ENCODE measurements around the gene KCNJ15.
A peak's percentile ranks its signal among the peaks of the same experiment; 100 is the strongest.
"Not testable (repeated sequence)": the region's sequence is repeated elsewhere in the genome, so short reads cannot be mapped to it uniquely, and the experiment has no call there.

The KCNJ15 gene

GRCh38 chr21:38256599-38257302, at the start of gene KCNJ15:
Gene KCNJ15 (plus strand): TSS chr21:38256991. CDS start chr21:38299262, 42,271 bp downstream.
- no peak for DNase-seq (ENCODE audit: low read depth)

DNA sequence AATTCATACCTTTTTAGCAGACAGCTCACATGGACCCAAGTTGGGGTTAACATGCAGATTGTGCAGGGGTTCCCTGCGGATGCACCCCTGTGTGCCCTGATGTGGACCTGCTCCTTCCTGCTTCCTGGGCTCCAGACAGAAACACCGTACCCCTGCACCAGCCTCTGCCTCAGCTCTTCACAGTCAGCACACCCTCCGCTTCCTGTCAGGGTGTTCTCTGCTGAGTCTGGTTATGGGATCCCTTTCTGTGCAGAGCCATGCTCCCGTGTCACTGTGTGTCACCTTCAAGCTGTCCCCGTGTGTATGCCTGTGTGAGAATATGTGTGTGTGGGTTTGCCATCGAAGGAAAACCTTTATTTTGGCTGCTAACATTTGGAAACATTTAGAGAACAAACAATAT, 48.7 kb upstream of the KCNJ15 start:
- DNase-seq (ENCODE audit: low read depth) = no peak

- DNase-seq (ENCODE audit: low read depth) = no peak
Measured at GRCh38 chr21:38211321-38211720, 45.5 kb upstream of the KCNJ15 start.

DNA sequence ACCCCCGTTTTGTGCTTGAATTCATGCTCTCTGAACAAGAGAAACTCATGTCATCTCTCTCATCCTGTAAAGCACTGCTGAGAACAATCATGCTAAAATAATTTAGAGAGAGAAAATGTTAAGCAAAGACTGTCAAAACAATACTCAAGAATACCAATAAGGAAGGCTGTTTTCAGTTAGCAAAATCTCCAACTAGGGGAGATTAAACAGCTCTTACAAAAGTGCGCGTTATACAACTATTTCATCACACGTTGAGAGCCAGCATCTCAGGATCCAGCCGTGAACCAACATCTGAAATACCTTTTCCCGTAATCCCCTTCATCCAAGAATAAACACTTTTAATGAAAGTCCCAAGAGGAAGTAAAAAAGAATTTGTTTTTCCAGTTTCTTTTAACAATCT, 44.1 kb upstream of the KCNJ15 start:
- no peak for DNase-seq (ENCODE audit: low read depth)

GRCh38 chr21:38219049-38219628, 37.7 kb upstream of the KCNJ15 start:
- DNase-seq (ENCODE audit: low read depth) = peak; percentile 73

- DNase-seq (ENCODE audit: low read depth) = no peak
Measured at GRCh38 chr21:38220270-38220737, 36.5 kb upstream of the KCNJ15 start.

DNA sequence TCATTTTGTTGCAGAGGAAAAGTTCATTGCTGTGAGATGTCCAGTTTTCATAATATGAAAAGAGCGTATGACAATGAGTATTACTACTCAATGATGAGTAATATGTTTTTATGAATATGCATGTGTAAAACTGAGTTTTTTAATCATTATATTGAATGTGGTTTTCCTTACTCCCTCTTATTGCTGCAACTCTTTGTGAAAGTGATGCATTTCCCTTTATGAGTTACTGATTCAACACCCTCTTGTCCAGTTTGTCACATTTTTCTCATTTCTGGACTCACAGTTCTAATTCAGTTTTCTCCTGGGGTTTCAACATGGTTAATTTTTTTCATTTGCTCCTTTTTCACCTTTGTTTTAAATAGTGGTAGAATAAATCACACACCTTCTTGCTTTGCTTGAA, 35.2 kb upstream of the KCNJ15 start:
- peak; percentile 85 for DNase-seq (ENCODE audit: low read depth)

DNA sequence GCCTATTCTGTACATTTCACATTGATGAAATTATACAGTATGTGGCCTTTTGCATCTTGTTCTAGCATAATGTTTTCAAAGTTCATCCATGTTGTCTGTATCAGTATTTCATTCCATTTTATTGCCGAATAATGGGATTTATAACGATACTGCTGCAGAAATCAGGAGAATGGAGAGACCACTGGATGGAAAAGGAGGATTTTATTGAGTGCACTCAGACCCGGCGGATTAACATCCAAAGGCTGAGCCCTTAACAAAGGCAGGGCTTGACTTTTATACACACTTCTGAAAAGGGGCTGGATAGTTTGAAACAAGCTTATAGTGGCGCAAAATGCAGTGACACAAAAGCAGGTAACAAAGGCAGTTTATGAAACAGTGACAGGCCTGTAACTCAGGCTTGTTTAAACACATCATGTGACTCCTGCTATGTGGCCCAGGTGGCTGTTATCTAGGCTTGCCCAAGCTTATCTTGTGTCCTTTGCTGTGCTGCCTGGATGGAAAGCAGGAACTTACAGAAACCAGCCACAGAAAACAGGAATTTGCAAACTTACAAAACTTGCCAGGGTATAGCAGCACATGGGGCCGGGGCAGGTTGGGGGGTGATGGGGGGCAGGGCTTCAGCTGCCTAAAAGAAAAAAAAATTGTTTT, 32.8 kb upstream of the KCNJ15 start:
- DNase-seq (ENCODE audit: low read depth) = no peak

- DNase-seq (ENCODE audit: low read depth) = no peak
Measured at GRCh38 chr21:38227401-38227800, 29.4 kb upstream of the KCNJ15 start.

DNA sequence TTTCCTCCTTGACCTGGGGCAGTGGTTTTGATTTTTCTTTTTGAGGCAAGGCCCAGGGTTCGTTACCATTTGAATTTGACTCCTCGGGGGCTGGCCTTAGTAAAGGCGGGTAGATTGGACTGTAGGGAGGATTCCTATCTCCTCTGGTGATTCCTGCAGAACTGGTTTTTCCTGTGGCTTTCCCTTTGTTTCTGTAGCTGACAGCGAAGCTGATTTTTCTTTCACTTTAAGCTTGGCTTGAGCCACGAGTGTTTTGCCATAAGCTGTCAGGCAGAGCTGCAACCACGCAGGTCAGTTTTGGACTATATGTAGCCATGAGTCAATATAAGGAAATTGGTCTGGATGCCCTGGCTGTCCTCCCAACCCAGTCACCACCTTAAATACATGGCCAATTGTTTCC, 28.7 kb upstream of the KCNJ15 start:
- DNase-seq (ENCODE audit: low read depth) = no peak

DNA sequence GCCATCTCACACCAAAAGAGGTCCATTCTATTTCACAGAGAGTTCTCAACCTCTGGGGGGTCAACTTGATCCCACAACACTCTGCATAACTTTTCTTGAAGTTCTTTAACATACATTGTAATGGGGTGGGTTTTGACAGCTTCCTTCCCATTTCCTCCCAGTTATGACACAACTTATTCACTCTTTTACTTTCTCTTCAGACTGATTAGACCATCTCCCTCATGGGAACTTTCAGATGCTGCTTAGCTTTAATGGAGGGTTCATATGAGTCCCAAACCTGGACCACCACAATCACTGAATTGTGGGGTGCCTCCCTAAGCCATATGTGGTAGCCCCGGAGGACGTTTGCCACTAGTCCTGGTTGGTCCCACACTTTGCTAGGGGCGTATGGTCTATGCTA, 28.3 kb upstream of the KCNJ15 start:
- DNase-seq (ENCODE audit: low read depth) = no peak

GRCh38 chr21:38229260-38229877, 27.4 kb upstream of the KCNJ15 start:
- DNase-seq (ENCODE audit: low read depth) = no peak

DNA sequence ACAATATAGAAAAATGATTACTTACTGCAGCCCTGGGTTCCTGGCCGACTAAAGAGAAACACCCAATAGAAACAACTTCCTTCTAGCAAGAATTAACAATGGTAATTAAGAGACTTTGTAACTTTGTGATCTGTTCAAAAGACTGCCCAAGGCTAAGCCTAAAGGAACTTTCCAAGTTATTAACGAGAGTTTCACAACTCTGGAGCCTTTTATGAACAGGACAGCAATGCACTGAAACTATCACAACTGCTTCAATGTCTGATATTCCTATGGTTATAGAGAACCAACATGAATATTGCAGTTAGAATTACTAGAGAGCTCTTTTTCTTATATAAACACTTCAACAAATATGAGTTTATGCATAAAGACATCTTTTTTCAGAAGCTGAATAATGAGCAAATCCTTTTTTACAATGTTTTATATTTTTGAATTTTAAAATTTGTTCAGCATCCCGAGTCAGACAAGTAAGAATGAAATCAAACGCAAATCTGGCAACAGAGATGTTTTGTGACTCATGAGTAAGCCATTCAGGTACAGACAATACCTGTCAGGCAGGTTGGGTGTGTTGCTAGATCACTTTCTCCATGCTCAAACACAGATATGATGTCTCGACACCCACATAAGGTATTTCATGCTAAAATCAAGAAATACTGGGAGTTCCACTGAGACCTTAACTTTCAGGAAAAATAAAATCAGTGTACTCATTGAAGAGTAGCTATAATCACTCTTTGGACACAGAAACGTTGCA, 22.2 kb upstream of the KCNJ15 start:
- DNase-seq (ENCODE audit: low read depth) = no peak

DNA sequence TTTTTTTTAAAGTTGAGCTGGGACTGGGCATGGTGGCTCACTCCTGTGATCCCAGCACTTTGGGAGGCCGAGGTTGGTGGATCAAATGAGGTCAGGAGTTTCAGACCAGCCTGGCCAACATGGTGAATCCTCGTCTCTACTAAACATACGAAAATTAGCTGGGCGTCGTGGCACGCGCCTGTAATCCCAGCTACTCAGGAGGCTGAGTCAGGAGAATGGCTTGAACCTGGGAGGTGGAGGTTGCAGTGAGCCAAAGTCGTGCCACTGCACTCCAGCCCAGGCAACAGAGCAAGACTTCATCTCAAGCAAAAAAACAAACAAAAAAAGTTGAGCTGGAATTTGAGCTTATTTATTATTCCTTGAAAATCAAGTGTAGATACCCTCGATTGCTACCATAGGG, 21.5 kb upstream of the KCNJ15 start:
- not testable (repeated sequence) for DNase-seq (ENCODE audit: low read depth)

GRCh38 chr21:38236232-38236631, 20.6 kb upstream of the KCNJ15 start:
- DNase-seq (ENCODE audit: low read depth) = no peak

DNA sequence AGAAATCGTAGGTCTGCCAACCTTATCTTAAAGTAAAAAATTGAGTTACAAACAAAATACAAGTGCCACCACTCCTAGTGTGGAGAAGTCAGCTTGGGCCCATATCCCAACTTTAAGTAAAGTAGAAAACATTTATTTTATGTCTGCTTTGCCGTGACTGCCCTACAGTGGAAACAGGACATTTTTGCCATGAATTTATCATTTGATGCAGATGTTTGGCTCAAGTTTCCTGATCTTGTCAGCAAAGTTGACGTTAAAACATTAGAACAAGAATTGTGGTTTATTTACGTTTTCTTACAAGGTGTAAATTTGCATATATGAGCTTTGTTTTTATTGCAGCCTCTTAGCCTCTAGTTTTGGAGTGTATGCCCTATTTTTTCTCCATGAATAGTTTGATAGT, 17.1 kb upstream of the KCNJ15 start:
- no peak for DNase-seq (ENCODE audit: low read depth)

- DNase-seq (ENCODE audit: low read depth) = no peak
Measured at GRCh38 chr21:38240129-38240528, 16.7 kb upstream of the KCNJ15 start.

- DNase-seq (ENCODE audit: low read depth) = peak; percentile 44
Measured at GRCh38 chr21:38241029-38241740, 15.6 kb upstream of the KCNJ15 start.

DNA sequence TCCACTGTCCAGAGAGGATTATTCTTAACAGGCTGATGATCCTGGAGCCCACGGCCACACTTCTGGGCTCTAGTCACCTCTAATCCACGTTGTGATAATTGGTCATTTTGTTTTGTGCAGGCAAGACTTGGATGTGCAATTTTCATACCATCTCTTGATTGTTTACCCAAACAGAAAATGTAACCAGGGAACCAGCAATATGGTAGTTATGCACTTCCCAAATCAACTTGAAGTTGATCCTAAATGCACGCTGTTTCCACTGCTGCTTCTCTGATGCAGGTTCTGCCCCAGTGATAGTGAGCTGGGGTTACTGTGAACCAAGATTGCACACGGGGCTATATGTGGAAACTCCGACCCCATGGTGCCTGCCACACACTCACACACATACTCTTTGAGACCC, 14.7 kb upstream of the KCNJ15 start:
- no peak for DNase-seq (ENCODE audit: low read depth)

GRCh38 chr21:38243732-38244406, 12.9 kb upstream of the KCNJ15 start:
- DNase-seq (ENCODE audit: low read depth) = no peak

GRCh38 chr21:38244407-38244787, 12.4 kb upstream of the KCNJ15 start:
- DNase-seq (ENCODE audit: low read depth) = no peak

Measured in stromal cell of bone marrow (primary cell).